HG03108 (cell line): Measurements from ENCODE around the gene DYRK4.
"Not testable (repeated sequence)": the region's sequence is repeated elsewhere in the genome, so short reads cannot be mapped to it uniquely, and the experiment has no call there.

ENCODE experiments used
- ATAC-seq: cut with Tn5 transposase; IDR thresholded peaks from one replicate; pipeline ENCODE4 v1.9.1; 2021; ENCODE audit warnings: moderate library complexity; ENCODE audit not compliant: unreplicated experiment

Gene DYRK4

GRCh38 chr12:4562034-4562657 is at the start of gene DYRK4:
TSS of gene DYRK4 (plus strand) at chr12:4562208. CDS start at chr12:4562246, 38 bp downstream.
- no peak for ATAC-seq

GRCh38 chr12:4518106-4518728 is 43.8 kb upstream of the DYRK4 start:
- ATAC-seq, result no peak

GRCh38 chr12:4523443-4523842 is 38.6 kb upstream of the DYRK4 start:
- not testable (repeated sequence) for ATAC-seq

GRCh38 chr12:4526923-4527546 is 35.0 kb upstream of the DYRK4 start:
- ATAC-seq, result no peak

GRCh38 chr12:4530160-4530559 is 31.8 kb upstream of the DYRK4 start:
- no peak for ATAC-seq

GRCh38 chr12:4530982-4531586 is 30.9 kb upstream of the DYRK4 start:
- ATAC-seq, result no peak

GRCh38 chr12:4535092-4535491 is 26.9 kb upstream of the DYRK4 start:
- ATAC-seq, result no peak

GRCh38 chr12:4535871-4536270 is 26.1 kb upstream of the DYRK4 start:
- ATAC-seq, result no peak

GRCh38 chr12:4538207-4539160 is 23.5 kb upstream of the DYRK4 start, which contains the start of gene RAD51AP1:
TSS of gene RAD51AP1 (plus strand) at chr12:4538890. CDS start at chr12:4538940, 50 bp downstream.
- ATAC-seq, result peak; percentile 71

GRCh38 chr12:4539167-4539870 is 22.7 kb upstream of the DYRK4 start:
- ATAC-seq, result no peak

GRCh38 chr12:4540170-4540569 is 21.8 kb upstream of the DYRK4 start:
- ATAC-seq, result no peak

- ATAC-seq, result no peak
These were observed 21.4 kb upstream of the DYRK4 start for GRCh38 chr12:4540638-4541037.

GRCh38 chr12:4545195-4545594 is 16.8 kb upstream of the DYRK4 start:
- no peak for ATAC-seq

GRCh38 chr12:4552191-4552590 is 9.8 kb upstream of the DYRK4 start:
- no peak for ATAC-seq

GRCh38 chr12:4553943-4554342 is 8.1 kb upstream of the DYRK4 start:
- ATAC-seq, result no peak

GRCh38 chr12:4555804-4556203 is 6.2 kb upstream of the DYRK4 start:
- no peak for ATAC-seq

- ATAC-seq, result no peak
These were observed 5.1 kb upstream of the DYRK4 start for GRCh38 chr12:4556735-4557530.

GRCh38 chr12:4557586-4557985 is 4.4 kb upstream of the DYRK4 start:
- ATAC-seq, result no peak

- no peak for ATAC-seq
These were observed 3.8 kb upstream of the DYRK4 start for GRCh38 chr12:4558171-4558570.
